H9 (cell line): Measurements from ENCODE around the gene ACVR1B. TPM values are rescaled to one million over a fixed set of nuclear protein-coding genes. Genes with fewer than 3 reads are reported as not detected.

Experiments
- DNase-seq: peaks from one replicate; pipeline ENCODE4 v3.0.0-alpha.2; 2017
- H2AFZ ChIP-seq: one replicate; pipeline ENCODE4 v1.6.1; 2013; ENCODE audit warnings: mild to moderate bottlenecking, low read length, control low read depth, moderate library complexity
- H2AK5ac ChIP-seq: 2 replicates; pipeline ENCODE4 v1.6.1; 2013; ENCODE audit warnings: low read length, control low read depth, mixed read lengths; ENCODE audit not compliant: insufficient read length
- H2BK120ac ChIP-seq: one replicate; pipeline ENCODE4 v1.6.1; 2013; ENCODE audit warnings: low read depth, mild to moderate bottlenecking, low read length, control low read depth, inconsistent platforms; ENCODE audit not compliant: poor library complexity, severe bottlenecking
- H2BK12ac ChIP-seq: 2 replicates; pipeline ENCODE4 v1.6.1; 2013; ENCODE audit warnings: low read length, control low read depth, mixed read lengths, low read depth; ENCODE audit not compliant: insufficient read length
- H2BK15ac ChIP-seq: 2 replicates; pipeline ENCODE4 v1.6.1; 2013; ENCODE audit warnings: low read depth, low read length, control low read depth
- H2BK20ac ChIP-seq: one replicate; pipeline ENCODE4 v1.6.1; 2013; ENCODE audit warnings: low read depth, mild to moderate bottlenecking, low read length, control low read depth, inconsistent platforms; ENCODE audit not compliant: poor library complexity, severe bottlenecking
- H2BK5ac ChIP-seq: 2 replicates; pipeline ENCODE4 v1.6.1; 2013; ENCODE audit warnings: low read length, control low read depth, mixed read lengths; ENCODE audit not compliant: insufficient read length
- H3K14ac ChIP-seq: 2 replicates; pipeline ENCODE4 v1.6.1; 2013; ENCODE audit warnings: low read length, control low read depth; ENCODE audit not compliant: insufficient read depth
- H3K18ac ChIP-seq: 2 replicates; pipeline ENCODE4 v1.6.1; 2013; ENCODE audit warnings: low read depth, mild to moderate bottlenecking, mixed read lengths, low read length, control low read depth; ENCODE audit not compliant: insufficient read length
- H3K23ac ChIP-seq: 2 replicates; pipeline ENCODE4 v1.6.1; 2013; ENCODE audit warnings: low read length, control low read depth, mixed read lengths, low read depth; ENCODE audit not compliant: insufficient read length
- H3K23me2 ChIP-seq: 2 replicates; pipeline ENCODE4 v1.6.1; 2013; ENCODE audit warnings: low read depth, mild to moderate bottlenecking, mixed read lengths, low read length, control low read depth; ENCODE audit not compliant: insufficient read length, poor library complexity, severe bottlenecking
- H3K27ac ChIP-seq: 2 replicates; pipeline ENCODE4 v1.5.1; 2013; ENCODE audit warnings: low read length, control low read depth, mixed read lengths, low read depth; ENCODE audit not compliant: insufficient read length
- H3K27me3 ChIP-seq: 2 replicates; pipeline ENCODE4 v1.6.1; 2013; ENCODE audit warnings: low read length, control low read depth, inconsistent platforms; ENCODE audit not compliant: insufficient read depth
- H3K4ac ChIP-seq: 2 replicates; pipeline ENCODE4 v1.6.1; 2013; ENCODE audit warnings: low read depth, mild to moderate bottlenecking, control low read depth, inconsistent platforms, low read length, moderate library complexity
- H3K4me1 ChIP-seq: 2 replicates; pipeline ENCODE4 v1.6.1; 2013; ENCODE audit warnings: low read length, control low read depth, inconsistent platforms; ENCODE audit not compliant: insufficient read depth
- H3K4me2 ChIP-seq: 2 replicates; pipeline ENCODE4 v1.6.1; 2013; ENCODE audit warnings: low read length, control low read depth, mixed read lengths; ENCODE audit not compliant: insufficient read length, insufficient read depth
- H3K56ac ChIP-seq: 2 replicates; pipeline ENCODE4 v1.6.1; 2013; ENCODE audit warnings: low read depth, mild to moderate bottlenecking, mixed read lengths, low read length, control low read depth; ENCODE audit not compliant: insufficient read length
- H3K79me1 ChIP-seq: 2 replicates; pipeline ENCODE4 v1.6.1; 2013; ENCODE audit warnings: low read depth, mild to moderate bottlenecking, moderate library complexity, low read length, control low read depth, inconsistent platforms; ENCODE audit not compliant: insufficient read depth, poor library complexity, severe bottlenecking
- H3K79me2 ChIP-seq: 2 replicates; pipeline ENCODE4 v1.6.1; 2013; ENCODE audit warnings: low read length, control low read depth, inconsistent platforms; ENCODE audit not compliant: insufficient read depth
- H3K9ac ChIP-seq: 2 replicates; pipeline ENCODE4 v1.6.1; 2013; ENCODE audit warnings: low read length, control low read depth, mixed read lengths; ENCODE audit not compliant: insufficient read length; ENCODE audit errors: extremely low read depth
- H3K9me3 ChIP-seq: one replicate; pipeline ENCODE4 v1.6.1; 2013; ENCODE audit warnings: low read depth, low read length, inconsistent platforms; ENCODE audit not compliant: control insufficient read depth
- H3T11ph ChIP-seq: one replicate; pipeline ENCODE4 v1.6.1; 2013; ENCODE audit warnings: mild to moderate bottlenecking, low read length, control low read depth, inconsistent platforms
- H4K20me1 ChIP-seq: one replicate; pipeline ENCODE4 v1.6.1; 2013; ENCODE audit not compliant: control insufficient read depth, insufficient read length, insufficient read depth
- H4K5ac ChIP-seq: 2 replicates; pipeline ENCODE4 v1.6.1; 2013; ENCODE audit warnings: low read depth, mild to moderate bottlenecking, mixed read lengths, low read length, control low read depth; ENCODE audit not compliant: insufficient read length
- H4K8ac ChIP-seq: replicated peaks from 2 replicates; pipeline ENCODE4 v1.6.1; 2013; ENCODE audit warnings: low read length, control low read depth, mixed read lengths, low read depth; ENCODE audit not compliant: insufficient read length
- H4K91ac ChIP-seq: 2 replicates; pipeline ENCODE4 v1.6.1; 2013; ENCODE audit warnings: low read depth, mild to moderate bottlenecking, moderate library complexity, mixed read lengths, low read length, control low read depth; ENCODE audit not compliant: insufficient read length
- H3K27ac Mint-ChIP-seq, 3 experiments: 2 replicates in 2 of 3; 3 replicates in 1 of 3; pipeline ENCODE4 v1.8.0; 2020 to 2021; ENCODE audit warnings: mixed read lengths in 3 of 3, mild to moderate bottlenecking in 1 of 3, moderate library complexity in 1 of 3
- H3K27me3 Mint-ChIP-seq: 2 replicates; pipeline ENCODE4 v1.8.0; 2021; ENCODE audit warnings: low read depth, mild to moderate bottlenecking, moderate library complexity, mixed read lengths
- H3K36me3 Mint-ChIP-seq, 3 experiments: 2 replicates in 2 of 3; 3 replicates in 1 of 3; pipeline ENCODE4 v1.8.0; 2020 to 2021; ENCODE audit warnings: low read depth in 3 of 3, mixed read lengths in 3 of 3; ENCODE audit not compliant: insufficient read depth in 1 of 3
- H3K4me1 Mint-ChIP-seq, 2 experiments: 2 replicates each; pipeline ENCODE4 v1.8.0; 2020; ENCODE audit warnings: mixed read lengths in 2 of 2
- H3K4me3 Mint-ChIP-seq, 2 experiments: 2 replicates in 1 of 2; 3 replicates in 1 of 2; pipeline ENCODE4 v1.8.0; 2020 to 2021; ENCODE audit warnings: mild to moderate bottlenecking in 2 of 2, mixed read lengths in 2 of 2, moderate library complexity in 1 of 2
- H3K9me3 Mint-ChIP-seq, 2 experiments: 2 replicates in 1 of 2; 3 replicates in 1 of 2; pipeline ENCODE4 v1.8.0; 2020; ENCODE audit warnings: mild to moderate bottlenecking in 2 of 2, mixed read lengths in 2 of 2, moderate library complexity in 1 of 2
- CTCF ChIP-seq: fragments of 200-600 bp; sonication (generic); conservative IDR thresholded peaks from 3 replicates; pipeline ENCODE4 v1.8.0; 2021; ENCODE audit warnings: antibody characterized with exemption, mild to moderate bottlenecking
- WGBS: extraction: QIAGEN DNeasy Blood & Tissue Kit; methylation state at CpG from one replicate; pipeline ENCODE4 v1.1.7; 2013; ENCODE audit warnings: missing lambda C conversion rate, low lambda C conversion rate, mixed read lengths; ENCODE audit not compliant: insufficient read length; ENCODE audit errors: extremely low coverage; 5-methylcytosine and 5-hydroxymethylcytosine counted together
- long read RNA-seq: library from polyadenylated mRNA; unstranded; transcript quantifications from one replicate; pipeline ENCODE4 v2.0.0, GENCODE V29; 2020
- total RNA-seq: library from RNA; stranded (reverse); gene quantifications from 2 replicates; pipeline ENCODE4 v1.2.1, GENCODE V29; 2021

The ACVR1B gene
- total RNA-seq, result 15.6 and 16.3 TPM in 2 replicates
- long read RNA-seq, full-length matches to known transcripts, result 5 of 9 reads
- long read RNA-seq, partial matches to known transcripts, result 2 of 9 reads
- long read RNA-seq, other reads (novel, unspliced or antisense), result 2 of 9 reads

GRCh38 chr12:51951199-51951842 is at the start of gene ACVR1B:
TSS of gene ACVR1B (plus strand) at chr12:51951699. CDS start at chr12:51951744, 45 bp downstream.
- H4K20me1 ChIP-seq, result no peaks in the 10 kb centered on the region
- H3K23ac ChIP-seq, result no peak within 1 kb of the TSS
- no peak within 1 kb of the TSS for H2BK20ac ChIP-seq
- no peaks in the 10 kb centered on the region for H3K79me1 ChIP-seq
- Mint-ChIP-seq H3K36me3 (no peaks in the 10 kb centered on the region; a peak in 2 of 7 replicates), H3K4me1 (peaks cover 11 to 20% of the 10 kb centered on the region in 2 experiments), H3K27me3 (peaks cover 64% of the 10 kb centered on the region), H3K27ac (peak within 1 kb of the TSS in 1 of 3 experiments; percentile 89; a peak in 1 of 7 replicates), H3K4me3 (peak within 1 kb of the TSS; percentile 78 to 92), H3K9me3 (no peaks in the 10 kb centered on the region)
- no peak within 1 kb of the TSS for H2BK5ac ChIP-seq
- H3K23me2 ChIP-seq, result peaks cover 12% of the 10 kb centered on the region
- no peak within 1 kb of the TSS for H3T11ph ChIP-seq
- 0 out of 2 replicates have a peak, but pooled peaks cover 3% of the 10 kb centered on the region for H3K79me2 ChIP-seq
- H3K4me1 ChIP-seq, result no peaks in the 10 kb centered on the region
- no peak for TF ChIP-seq CTCF
- no peak within 1 kb of the TSS for H3K27ac ChIP-seq
- peak; percentile 89 for DNase-seq
- no peak within 1 kb of the TSS for H4K91ac ChIP-seq
- H3K27me3 ChIP-seq, result peaks cover 24% of the 10 kb centered on the region; the same call in 1 of the 2 replicates
- no peak within 1 kb of the TSS for H2AK5ac ChIP-seq
- H3K4ac ChIP-seq, result no peak within 1 kb of the TSS
- H2BK120ac ChIP-seq, result no peak within 1 kb of the TSS
- no peak within 1 kb of the TSS for H3K56ac ChIP-seq
- H3K18ac ChIP-seq, result peak within 1 kb of the TSS; percentile 86
- no peaks in the 10 kb centered on the region for H3K9me3 ChIP-seq
- H2BK12ac ChIP-seq, result no peak within 1 kb of the TSS
- peak within 1 kb of the TSS; percentile 67 for H3K9ac ChIP-seq
- H4K5ac ChIP-seq, result no peak within 1 kb of the TSS
- no CpG with 5 or more reads among the region's 86 CpGs for WGBS
- H4K8ac ChIP-seq, result no peak within 1 kb of the TSS
- H2BK15ac ChIP-seq, result 0 out of 2 replicates have a peak within 1 kb of the TSS, but pooled peaks have one; percentile 1
- peak within 1 kb of the TSS; percentile 94 for H3K14ac ChIP-seq
- peak within 1 kb of the TSS; percentile 91 for H3K4me2 ChIP-seq
- H2AFZ ChIP-seq, result peak within 1 kb of the TSS; percentile 61
